Caco-2 (cell line): Measurements from ENCODE around the gene PRR19. TPM values are rescaled to one million over a fixed set of nuclear protein-coding genes. Genes with fewer than 3 reads are reported as not detected.

Source experiments
- BruUV-seq: library from RNA; stranded (reverse); fragments of 400-500 nt; replicated peaks from 2 replicates; lab custom pipeline; 2021; lab: Mats Ljungman, UMichigan
- CTCF ChIA-PET: fragments of 300-600 bp; sonication (Branson Sonifier 250); formaldehyde crosslinking; loops from one replicate; lab custom pipeline; 2022; ENCODE audit warnings: antibody characterized with exemption; lab: Charles Lee
- POLR2A ChIA-PET: fragments of 300-600 bp; sonication (Branson Sonifier 250); formaldehyde crosslinking; loops from one replicate; lab custom pipeline; 2022; ENCODE audit warnings: antibody characterized with exemption; lab: Charles Lee
- DNase-seq, 2 experiments: peaks; one replicate each; pipeline versions ENCODE4 v3.0.0 to v3.0.0-alpha.2; 2020 to 2022
- H3K27me3 ChIP-seq: replicated peaks from 2 replicates; pipeline ENCODE4 v1.6.0; 2011; ENCODE audit warnings: low read length; ENCODE audit not compliant: control insufficient read depth, insufficient read depth
- H3K36me3 ChIP-seq: 2 replicates; pipeline ENCODE4 v1.5.1; 2011; ENCODE audit warnings: low read length; ENCODE audit not compliant: control insufficient read depth, insufficient read depth
- H3K4me1 ChIP-seq: fragments of 250-450 bp; sonication (Bioruptor Pico); 2 replicates; pipeline ENCODE4 v1.5.1; 2020; ENCODE audit warnings: mild to moderate bottlenecking
- H3K4me3 ChIP-seq: 2 replicates; pipeline ENCODE4 v1.5.1; 2011; ENCODE audit warnings: low read depth, mild to moderate bottlenecking, control low read depth, low read length
- H3K9me3 ChIP-seq: fragments of 250-450 bp; sonication (Bioruptor Pico); 2 replicates; pipeline ENCODE4 v1.5.1; 2020; ENCODE audit warnings: mild to moderate bottlenecking, moderate library complexity
- H3K27ac Mint-ChIP-seq: one replicate; pipeline ENCODE4 v1.8.0; 2022; ENCODE audit warnings: mixed read lengths; ENCODE audit not compliant: unreplicated experiment
- H3K27me3 Mint-ChIP-seq: one replicate; pipeline ENCODE4 v1.8.0; 2022; ENCODE audit warnings: mixed read lengths; ENCODE audit not compliant: insufficient read depth, unreplicated experiment
- H3K36me3 Mint-ChIP-seq: one replicate; pipeline ENCODE4 v1.8.0; 2022; ENCODE audit warnings: mild to moderate bottlenecking, mixed read lengths; ENCODE audit not compliant: insufficient read depth, unreplicated experiment
- H3K4me1 Mint-ChIP-seq: one replicate; pipeline ENCODE4 v1.8.0; 2022; ENCODE audit warnings: low read depth, mixed read lengths; ENCODE audit not compliant: unreplicated experiment
- H3K4me3 Mint-ChIP-seq: one replicate; pipeline ENCODE4 v1.8.0; 2022; ENCODE audit warnings: mild to moderate bottlenecking, moderate library complexity, mixed read lengths; ENCODE audit not compliant: unreplicated experiment
- H3K9me3 Mint-ChIP-seq: one replicate; pipeline ENCODE4 v1.8.0; 2022; ENCODE audit warnings: mixed read lengths; ENCODE audit not compliant: unreplicated experiment
- intact Hi-C: fragments of 100-400 bp; cut with micrococcal nuclease; formaldehyde crosslinking; loops from one replicate; pipeline ENCODE4 v1.10.0; 2022; ENCODE audit not compliant: unreplicated experiment
- total RNA-seq: library from RNA; stranded (reverse); gene quantifications from 2 replicates; pipeline ENCODE4 v1.2.3, GENCODE V29; 2022
- TF ChIP-seq, protein P1 (sequence below), 2 experiments: fragments of 200-600 bp in 1 of 2; IDR thresholded peaks; 1 replicate in 1 of 2; 2 replicates in 1 of 2; pipeline versions ENCODE4 v1.5.1 to v1.8.0; 2011 to 2022; ENCODE audit warnings: antibody characterized with exemption in 1 of 2, control low read depth in 1 of 2, inconsistent platforms in 1 of 2, low read depth in 1 of 2, low read length in 1 of 2, mild to moderate bottlenecking in 1 of 2, moderate library complexity in 1 of 2; ENCODE audit not compliant: insufficient read depth in 1 of 2, severe bottlenecking in 1 of 2, unreplicated experiment in 1 of 2

The PRR19 gene
- total RNA-seq, 1 experiment from 2014 or later = 2.8 TPM

DNA sequence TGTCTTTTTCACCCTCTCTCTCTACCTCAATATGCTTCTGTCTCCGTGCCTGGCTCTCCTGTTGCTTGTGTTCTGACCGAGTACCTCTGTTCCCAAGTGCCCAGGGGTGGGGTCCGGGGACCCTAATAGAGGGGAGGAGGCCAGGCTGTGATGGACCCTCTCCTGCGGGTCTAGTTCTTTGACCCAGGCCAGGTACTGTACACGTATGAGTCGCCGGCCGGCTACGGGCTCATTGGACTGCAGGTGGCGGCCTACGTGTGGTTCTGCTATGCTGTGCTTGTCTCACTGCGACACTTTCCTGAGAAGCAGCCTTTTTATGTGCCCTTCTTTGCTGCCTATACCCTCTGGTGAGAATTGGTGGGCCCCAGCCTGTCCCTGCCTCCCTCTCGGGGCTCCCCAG, 15.6 kb downstream of the PRR19 start:
- Histone ChIP-seq H3K4me1 (0 out of 2 replicates have a peak, but pooled peaks cover 5% of the 10 kb centered on the region), H3K4me3 (no peak overlapping the region), H3K36me3 (no peaks in the 10 kb centered on the region), H3K27me3 (no peaks in the 10 kb centered on the region), H3K9me3 (no peaks in the 10 kb centered on the region)
- no peak for DNase-seq
- Mint-ChIP-seq H3K36me3 (no peaks in the 10 kb centered on the region), H3K27ac (no peak overlapping the region), H3K27me3 (peaks cover 14% of the 10 kb centered on the region), H3K9me3 (no peaks in the 10 kb centered on the region), H3K4me3 (no peak overlapping the region), H3K4me1 (no peaks in the 10 kb centered on the region)
- TF ChIP-seq, protein P1, sequence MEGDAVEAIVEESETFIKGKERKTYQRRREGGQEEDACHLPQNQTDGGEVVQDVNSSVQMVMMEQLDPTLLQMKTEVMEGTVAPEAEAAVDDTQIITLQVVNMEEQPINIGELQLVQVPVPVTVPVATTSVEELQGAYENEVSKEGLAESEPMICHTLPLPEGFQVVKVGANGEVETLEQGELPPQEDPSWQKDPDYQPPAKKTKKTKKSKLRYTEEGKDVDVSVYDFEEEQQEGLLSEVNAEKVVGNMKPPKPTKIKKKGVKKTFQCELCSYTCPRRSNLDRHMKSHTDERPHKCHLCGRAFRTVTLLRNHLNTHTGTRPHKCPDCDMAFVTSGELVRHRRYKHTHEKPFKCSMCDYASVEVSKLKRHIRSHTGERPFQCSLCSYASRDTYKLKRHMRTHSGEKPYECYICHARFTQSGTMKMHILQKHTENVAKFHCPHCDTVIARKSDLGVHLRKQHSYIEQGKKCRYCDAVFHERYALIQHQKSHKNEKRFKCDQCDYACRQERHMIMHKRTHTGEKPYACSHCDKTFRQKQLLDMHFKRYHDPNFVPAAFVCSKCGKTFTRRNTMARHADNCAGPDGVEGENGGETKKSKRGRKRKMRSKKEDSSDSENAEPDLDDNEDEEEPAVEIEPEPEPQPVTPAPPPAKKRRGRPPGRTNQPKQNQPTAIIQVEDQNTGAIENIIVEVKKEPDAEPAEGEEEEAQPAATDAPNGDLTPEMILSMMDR (IDR thresholded peaks at IDR 0.05; ENCODE audit: insufficient read depth in 1 of 2, low read depth in 1 of 2, low read length in 1 of 2, severe bottlenecking in 1 of 2, unreplicated experiment in 1 of 2) = peak in 1 of 2 experiments; percentile 18
- intact Hi-C loops = no loop called here
- POLR2A ChIA-PET = interaction anchor here (0.6 kb wide), 1 partner anchor 43 kb away, joined by 3 read pairs; no protein-coding TSS in a partner anchor
- CTCF ChIA-PET = no interaction called here
- BruUV-seq = no TSS peak

DNA sequence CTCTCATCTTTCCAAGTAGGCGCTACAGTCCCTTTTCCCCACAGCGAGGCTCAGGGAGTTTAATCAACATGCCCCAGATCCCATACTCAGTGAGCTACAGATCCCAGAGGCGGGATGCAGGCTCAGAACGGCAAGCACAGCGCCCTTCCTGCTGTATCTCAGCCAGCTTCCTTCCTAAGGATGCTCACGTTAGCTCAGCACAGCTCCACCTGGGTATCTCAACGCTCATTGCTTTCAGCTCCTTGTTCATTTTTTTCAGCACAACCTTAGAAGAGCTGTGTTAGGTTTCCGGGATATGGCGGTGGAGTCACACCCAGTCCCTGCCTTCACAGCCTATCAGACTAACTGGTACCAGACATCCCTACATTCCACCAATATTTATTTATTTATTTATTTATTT, 20.4 kb downstream of the PRR19 start:
- Mint-ChIP-seq H3K27ac (no peak overlapping the region), H3K4me1 (peaks cover 10% of the 10 kb centered on the region), H3K9me3 (no peaks in the 10 kb centered on the region), H3K4me3 (no peak overlapping the region), H3K36me3 (no peaks in the 10 kb centered on the region), H3K27me3 (peaks cover 3% of the 10 kb centered on the region)
- Histone ChIP-seq H3K4me1 (no peaks in the 10 kb centered on the region; the same call in 1 of the 2 replicates), H3K9me3 (no peaks in the 10 kb centered on the region), H3K4me3 (no peak overlapping the region), H3K27me3 (no peaks in the 10 kb centered on the region), H3K36me3 (no peaks in the 10 kb centered on the region)
- BruUV-seq = no TSS peak
- intact Hi-C loops = no loop called here
- TF ChIP-seq, protein P1 (IDR thresholded peaks at IDR 0.05; ENCODE audit: insufficient read depth in 1 of 2, low read depth in 1 of 2, low read length in 1 of 2, severe bottlenecking in 1 of 2, unreplicated experiment in 1 of 2) = no peak
- CTCF ChIA-PET = no interaction called here
- no peak for DNase-seq
- POLR2A ChIA-PET = interaction anchor here (1.0 kb wide), 1 partner anchor 74 kb away, joined by 3 read pairs; no protein-coding TSS in a partner anchor

DNA sequence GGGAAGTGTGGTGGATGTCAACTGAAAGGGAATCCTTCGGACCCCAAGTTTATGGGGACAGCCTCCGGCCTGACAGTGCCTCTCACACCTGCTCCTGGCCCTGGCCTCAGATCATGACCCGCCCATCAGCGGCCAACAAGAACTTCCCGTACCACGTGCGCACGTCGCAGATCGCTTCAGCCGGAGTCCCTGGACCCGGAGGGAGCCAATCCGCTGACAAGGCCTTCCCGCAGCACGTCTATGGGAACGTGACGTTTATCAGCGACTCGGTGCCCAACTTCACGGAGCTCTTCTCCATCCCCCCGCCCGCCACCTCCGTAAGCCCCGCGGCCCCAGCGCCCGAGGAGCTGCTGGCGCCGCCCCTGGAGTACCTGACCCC, 21.5 kb downstream of the PRR19 start:
- no peaks in the 10 kb centered on the region for H3K9me3 ChIP-seq
- CTCF ChIA-PET = interaction anchor here (0.8 to 1.4 kb wide), 2 partner anchors 10 to 13 kb away, joined by 3 to 4 read pairs; no protein-coding TSS in a partner anchor
- no TSS peak for BruUV-seq
- Mint-ChIP-seq H3K4me1 (peaks cover 17% of the 10 kb centered on the region), H3K27me3 (peaks cover 3% of the 10 kb centered on the region), H3K4me3 (no peak overlapping the region), H3K36me3 (no peaks in the 10 kb centered on the region), H3K9me3 (no peaks in the 10 kb centered on the region), H3K27ac (no peak overlapping the region)
- POLR2A ChIA-PET = no interaction called here
- DNase-seq = no peak
- intact Hi-C loops = no loop called here
- no peaks in the 10 kb centered on the region for H3K36me3 ChIP-seq
- TF ChIP-seq, protein P1 (IDR thresholded peaks at IDR 0.05; ENCODE audit: insufficient read depth in 1 of 2, low read depth in 1 of 2, low read length in 1 of 2, severe bottlenecking in 1 of 2, unreplicated experiment in 1 of 2) = no peak
- no peak overlapping the region for H3K4me3 ChIP-seq
- H3K27me3 ChIP-seq = no peaks in the 10 kb centered on the region
- H3K4me1 ChIP-seq = no peaks in the 10 kb centered on the region; the same call in 1 of the 2 replicates
